ENCODE data around the gene CKAP2. TPM values are rescaled to one million over a fixed set of nuclear protein-coding genes. Genes with fewer than 3 reads are reported as not detected.
A peak's percentile ranks its signal among the peaks of the same experiment; 100 is the strongest.
"Not testable (repeated sequence)": the region's sequence is repeated elsewhere in the genome, so short reads cannot be mapped to it uniquely, and the experiment has no call there.

Gene CKAP2
- polyA plus RNA-seq (2013): 48.1 and 54.9 TPM in 2 replicates

DNA sequence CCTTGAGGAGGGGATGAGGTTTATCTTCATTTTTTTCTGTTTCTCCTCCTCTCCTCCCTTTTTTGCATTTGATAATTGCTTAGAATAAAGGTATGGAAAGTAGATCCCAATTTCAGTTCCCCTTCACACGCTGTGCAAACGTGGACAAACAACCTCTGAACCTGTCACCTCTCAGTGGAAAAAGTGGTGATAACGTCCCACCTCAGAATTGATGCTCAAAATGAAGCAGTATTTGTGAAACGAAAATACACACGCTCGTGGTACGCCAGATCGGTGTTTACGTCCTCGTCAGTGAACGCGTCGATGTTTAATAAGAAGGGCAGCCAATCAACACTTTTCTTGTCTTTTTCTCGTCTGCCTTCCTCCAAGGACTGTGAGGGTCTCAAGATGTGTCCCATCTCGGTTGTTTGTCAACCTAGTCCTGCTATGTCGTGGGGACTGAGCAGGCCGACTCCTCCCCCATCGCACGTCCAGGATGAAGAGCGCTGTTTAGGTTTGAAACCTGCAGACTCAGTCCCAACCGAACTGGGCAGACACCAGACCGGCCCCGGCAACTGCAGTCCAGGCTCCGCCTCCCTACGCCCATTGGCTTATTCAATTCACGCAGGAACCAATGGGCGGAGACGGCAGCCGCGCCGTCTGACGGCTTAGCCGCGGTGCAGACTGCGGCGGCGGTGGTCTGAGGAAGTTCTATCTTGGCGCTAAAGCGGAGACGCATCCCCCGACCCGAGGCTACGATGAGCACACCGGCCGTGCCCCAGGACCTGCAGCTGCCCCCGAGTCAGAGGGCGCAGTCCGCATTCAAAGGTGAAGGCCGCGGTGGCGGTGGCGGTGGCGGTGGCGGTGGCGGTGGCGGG is at the start of gene CKAP2:
CKAP2 (plus strand) TSS at position 659 of the 857 bp plus-strand sequence; CDS start at position 738, 79 bp downstream.
- peak within 1 kb of the TSS; percentile 62 for H3K27ac ChIP-seq (ENCODE audit: low read depth, low read length)
- peak within 1 kb of the TSS; percentile 74 for H2BK120ac ChIP-seq (ENCODE audit: insufficient read depth, low read length, poor library complexity)
- H2BK5ac ChIP-seq (ENCODE audit: low read depth, low read length, poor library complexity): peak within 1 kb of the TSS; percentile 71
- DNase-seq: peak; percentile 95 to 96
- no CpG with 5 or more reads among the region's 56 CpGs for WGBS (ENCODE audit: extremely low coverage, insufficient coverage, insufficient read length)
- peak within 1 kb of the TSS; percentile 8 for H2BK12ac ChIP-seq (ENCODE audit: low read length)
- H3K4me2 ChIP-seq (ENCODE audit: low read length): peak within 1 kb of the TSS; percentile 83
- no peak within 1 kb of the TSS for H2AK5ac ChIP-seq (ENCODE audit: low read length)
- H3K18ac ChIP-seq (ENCODE audit: low read length): peak within 1 kb of the TSS; percentile 88
- H3K9ac ChIP-seq (ENCODE audit: low read length): peak within 1 kb of the TSS; percentile 70
- peak within 1 kb of the TSS; percentile 65 for H3K4ac ChIP-seq (ENCODE audit: low read depth, low read length)
- H3K4me3 ChIP-seq (ENCODE audit: low read depth, low read length): peak within 1 kb of the TSS; percentile 92
- peaks cover 9% of the 10 kb centered on the region for H3K79me2 ChIP-seq (ENCODE audit: control insufficient read depth, insufficient read depth, low read length, poor library complexity)
- H3K27me3 ChIP-seq (ENCODE audit: insufficient read depth, low read length): no peaks in the 10 kb centered on the region
- peak within 1 kb of the TSS; percentile 88 for H4K8ac ChIP-seq (ENCODE audit: low read depth, low read length)
- H3K36me3 ChIP-seq (ENCODE audit: control insufficient read depth in 1 of 2, insufficient read depth in 2 of 2, low read length in 2 of 2): peaks cover 8 to 11% of the 10 kb centered on the region in 2 experiments
- H3K79me1 ChIP-seq (ENCODE audit: low read length): peaks cover 10% of the 10 kb centered on the region
- peaks cover 3% of the 10 kb centered on the region in 2 experiments for H3K4me1 ChIP-seq (ENCODE audit: control insufficient read depth in 1 of 2, insufficient read depth in 2 of 2, low read length in 2 of 2)
- peak within 1 kb of the TSS; percentile 84 for H4K91ac ChIP-seq (ENCODE audit: low read depth, low read length)
- peak within 1 kb of the TSS; percentile 67 for H3K14ac ChIP-seq (ENCODE audit: low read length)
- H3K23ac ChIP-seq (ENCODE audit: low read length): no peak within 1 kb of the TSS
- peak within 1 kb of the TSS; percentile 91 for H4K12ac ChIP-seq (ENCODE audit: low read depth, low read length)
- H2AFZ ChIP-seq (ENCODE audit: insufficient read depth, low read length, poor library complexity): peak within 1 kb of the TSS; percentile 93
- H3K9me3 ChIP-seq (ENCODE audit: insufficient read depth, low read depth, low read length): no peaks in the 10 kb centered on the region

DNA sequence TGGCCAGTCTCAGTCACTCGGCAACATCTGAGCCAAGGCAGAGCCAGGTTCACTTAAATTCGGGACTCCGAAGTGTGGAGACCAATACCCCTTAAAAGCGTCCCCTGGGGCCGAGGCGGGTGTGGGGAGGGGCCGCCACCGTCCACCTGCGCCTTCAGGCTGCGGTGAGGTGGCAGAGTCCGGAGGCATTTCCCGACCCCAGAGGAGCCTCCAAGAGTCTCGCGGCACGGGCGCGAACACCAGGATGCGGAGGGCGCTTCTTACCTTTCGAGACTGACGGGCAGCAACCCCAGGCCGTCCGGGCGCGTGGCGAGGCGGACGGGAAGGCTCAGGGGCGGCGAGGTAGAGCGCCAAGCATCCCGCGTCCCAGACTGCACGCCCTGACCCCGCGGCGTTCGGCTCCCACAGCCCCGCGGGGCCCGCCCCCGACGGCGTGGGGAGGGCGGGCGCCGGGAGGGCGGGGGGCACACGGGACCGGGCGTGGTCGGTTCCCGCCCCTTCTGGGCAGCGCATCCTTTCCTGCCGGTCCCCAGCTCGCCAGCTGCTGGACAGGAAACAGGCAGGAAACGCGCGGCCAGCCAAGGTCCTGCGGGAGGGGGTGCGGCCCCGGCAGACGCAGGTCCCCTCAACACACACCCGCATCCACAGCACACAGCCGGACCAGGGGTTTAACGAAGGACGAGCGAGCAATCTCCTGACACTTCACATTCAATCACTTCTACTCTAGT is 49.3 kb upstream of the CKAP2 start, which contains the start of gene THSD1:
THSD1 (minus strand) TSS at position 406 of the 728 bp plus-strand sequence. CDS start 3,572 bp downstream, outside the sequence.
- Histone ChIP-seq H3K27ac (ENCODE audit: low read depth, low read length) (no peak within 1 kb of the TSS), H2BK5ac (ENCODE audit: low read depth, low read length, poor library complexity) (no peak within 1 kb of the TSS), H3K36me3 (ENCODE audit: control insufficient read depth in 1 of 2, insufficient read depth in 2 of 2, low read length in 2 of 2) (no peaks in the 10 kb centered on the region), H3K18ac (ENCODE audit: low read length) (no peak within 1 kb of the TSS), H3K9ac (ENCODE audit: low read length) (no peak within 1 kb of the TSS), H3K4me2 (ENCODE audit: low read length) (peak within 1 kb of the TSS; percentile 51), H3K79me1 (ENCODE audit: low read length) (no peaks in the 10 kb centered on the region), H2BK12ac (ENCODE audit: low read length) (no peak within 1 kb of the TSS), H3K4ac (ENCODE audit: low read depth, low read length) (no peak within 1 kb of the TSS), H4K91ac (ENCODE audit: low read depth, low read length) (no peak within 1 kb of the TSS), H2AK5ac (ENCODE audit: low read length) (no peak within 1 kb of the TSS), H2BK120ac (ENCODE audit: insufficient read depth, low read length, poor library complexity) (no peak within 1 kb of the TSS), H4K8ac (ENCODE audit: low read depth, low read length) (no peak within 1 kb of the TSS), H2AFZ (ENCODE audit: insufficient read depth, low read length, poor library complexity) (no peak within 1 kb of the TSS), H3K14ac (ENCODE audit: low read length) (no peak within 1 kb of the TSS), H3K79me2 (ENCODE audit: control insufficient read depth, insufficient read depth, low read length, poor library complexity) (no peaks in the 10 kb centered on the region), H3K4me1 (ENCODE audit: control insufficient read depth in 1 of 2, insufficient read depth in 2 of 2, low read length in 2 of 2) (peaks cover 4 to 7% of the 10 kb centered on the region in 2 experiments), H4K12ac (ENCODE audit: low read depth, low read length) (no peak within 1 kb of the TSS), H3K23ac (ENCODE audit: low read length) (no peak within 1 kb of the TSS), H3K9me3 (ENCODE audit: insufficient read depth, low read depth, low read length) (no peaks in the 10 kb centered on the region), H3K27me3 (ENCODE audit: insufficient read depth, low read length) (peaks cover 22% of the 10 kb centered on the region), H3K4me3 (ENCODE audit: low read depth, low read length) (no peak within 1 kb of the TSS)
- no CpG with 5 or more reads among the region's 68 CpGs for WGBS (ENCODE audit: extremely low coverage, insufficient coverage, insufficient read length)
- DNase-seq: peak in 1 of 2 donors; percentile 20

GRCh38 chr13:52406629-52407028 is 48.6 kb upstream of the CKAP2 start:
- Histone ChIP-seq H3K27ac (ENCODE audit: low read depth, low read length) (no peak overlapping the region), H3K4me2 (ENCODE audit: low read length) (no peak overlapping the region), H2AFZ (ENCODE audit: insufficient read depth, low read length, poor library complexity) (no peak overlapping the region), H3K4me1 (ENCODE audit: control insufficient read depth in 1 of 2, insufficient read depth in 2 of 2, low read length in 2 of 2) (peaks cover 4 to 7% of the 10 kb centered on the region in 2 experiments), H4K91ac (ENCODE audit: low read depth, low read length) (no peak overlapping the region), H4K12ac (ENCODE audit: low read depth, low read length) (no peak overlapping the region), H2BK12ac (ENCODE audit: low read length) (no peak overlapping the region), H3K18ac (ENCODE audit: low read length) (no peak overlapping the region), H2BK5ac (ENCODE audit: low read depth, low read length, poor library complexity) (no peak overlapping the region), H4K8ac (ENCODE audit: low read depth, low read length) (no peak overlapping the region), H3K23ac (ENCODE audit: low read length) (no peak overlapping the region), H2BK120ac (ENCODE audit: insufficient read depth, low read length, poor library complexity) (no peak overlapping the region), H3K79me2 (ENCODE audit: control insufficient read depth, insufficient read depth, low read length, poor library complexity) (no peaks in the 10 kb centered on the region), H3K9ac (ENCODE audit: low read length) (no peak overlapping the region), H3K14ac (ENCODE audit: low read length) (no peak overlapping the region), H2AK5ac (ENCODE audit: low read length) (no peak overlapping the region), H3K27me3 (ENCODE audit: insufficient read depth, low read length) (peaks cover 22% of the 10 kb centered on the region), H3K79me1 (ENCODE audit: low read length) (no peaks in the 10 kb centered on the region), H3K4me3 (ENCODE audit: low read depth, low read length) (no peak overlapping the region), H3K4ac (ENCODE audit: low read depth, low read length) (no peak overlapping the region), H3K9me3 (ENCODE audit: insufficient read depth, low read depth, low read length) (no peaks in the 10 kb centered on the region), H3K36me3 (ENCODE audit: control insufficient read depth in 1 of 2, insufficient read depth in 2 of 2, low read length in 2 of 2) (no peaks in the 10 kb centered on the region)
- WGBS (ENCODE audit: extremely low coverage, insufficient coverage, insufficient read length): no CpG with 5 or more reads among the region's 4 CpGs
- DNase-seq: no peak

DNA sequence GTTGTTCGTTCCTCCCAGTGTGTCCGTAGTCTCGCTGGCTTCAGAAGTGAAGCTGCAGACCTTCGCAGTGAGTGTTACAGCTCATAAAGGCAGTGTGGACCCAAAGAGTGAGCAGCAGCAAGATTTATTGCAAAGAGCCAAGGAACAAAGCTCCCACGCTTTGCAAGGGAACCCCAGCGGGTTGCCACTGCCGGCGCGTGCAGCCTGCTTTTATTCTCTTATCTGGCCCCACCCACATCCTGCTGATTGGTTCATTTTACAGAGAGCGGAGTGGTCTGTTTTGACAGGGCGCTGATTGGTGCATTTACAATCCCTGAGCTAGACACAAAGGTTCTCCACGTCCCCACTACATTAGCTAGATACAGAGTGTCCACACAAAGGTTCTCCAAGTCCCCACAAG is 47.8 kb upstream of the CKAP2 start:
- H4K91ac ChIP-seq (ENCODE audit: low read depth, low read length); H3K4me2 ChIP-seq (ENCODE audit: low read length); H2BK12ac ChIP-seq (ENCODE audit: low read length); H2AK5ac ChIP-seq (ENCODE audit: low read length); H4K8ac ChIP-seq (ENCODE audit: low read depth, low read length); H3K14ac ChIP-seq (ENCODE audit: low read length); H4K12ac ChIP-seq (ENCODE audit: low read depth, low read length); H3K27ac ChIP-seq (ENCODE audit: low read depth, low read length); H3K4ac ChIP-seq (ENCODE audit: low read depth, low read length); H2BK120ac ChIP-seq (ENCODE audit: insufficient read depth, low read length, poor library complexity); DNase-seq; H2BK5ac ChIP-seq (ENCODE audit: low read depth, low read length, poor library complexity); H3K23ac ChIP-seq (ENCODE audit: low read length); H3K9ac ChIP-seq (ENCODE audit: low read length); H3K4me3 ChIP-seq (ENCODE audit: low read depth, low read length); H3K36me3 ChIP-seq (ENCODE audit: control insufficient read depth in 1 of 2, insufficient read depth in 2 of 2, low read length in 2 of 2); H3K79me1 ChIP-seq (ENCODE audit: low read length); H2AFZ ChIP-seq (ENCODE audit: insufficient read depth, low read length, poor library complexity); H3K18ac ChIP-seq (ENCODE audit: low read length); H3K79me2 ChIP-seq (ENCODE audit: control insufficient read depth, insufficient read depth, low read length, poor library complexity); H3K9me3 ChIP-seq (ENCODE audit: insufficient read depth, low read depth, low read length); H3K4me1 ChIP-seq (ENCODE audit: control insufficient read depth in 1 of 2, insufficient read depth in 2 of 2, low read length in 2 of 2): not testable (repeated sequence)
- peaks cover 22% of the 10 kb centered on the region for H3K27me3 ChIP-seq (ENCODE audit: insufficient read depth, low read length)
- no CpG with 5 or more reads among the region's 12 CpGs for WGBS (ENCODE audit: extremely low coverage, insufficient coverage, insufficient read length)

Measured in trophoblast cell (in vitro differentiated cells and primary cell).